SH-SY5Y (cell line): ENCODE data around the gene DACH1.

Experiments used
- GATA2 ChIP-seq: IDR thresholded peaks from 2 replicates; pipeline ENCODE4 v1.6.1; 2011; ENCODE audit warnings: mild to moderate bottlenecking, low read depth, low read length
- GATA3 ChIP-seq: IDR thresholded peaks from 2 replicates; pipeline ENCODE4 v1.6.1; 2011; ENCODE audit warnings: low read depth, mild to moderate bottlenecking, low read length, moderate library complexity

GRCh38 chr13:71499235-71499634, 367.8 kb downstream of the DACH1 start:
- TF ChIP-seq GATA2 (no peak), GATA3 (no peak)
